Bronchial epithelial cell (primary cell): ENCODE measurements around the gene ARHGAP42. TPM values are rescaled to one million over a fixed set of nuclear protein-coding genes. Genes with fewer than 3 reads are reported as not detected.

Source experiments
- DNase-seq: peaks from one replicate; pipeline ENCODE4 v3.0.0-alpha.2; 2010; ENCODE audit warnings: low read depth
- FAIRE-seq: peaks from 2 replicates; lab custom pipeline; 2011; peaks lifted over from hg19 to GRCh38; lab: Jason Lieb, UNC
- H3K27me3 ChIP-seq: 2 replicates; pipeline ENCODE4 v1.5.1; 2011; ENCODE audit warnings: low read length; ENCODE audit not compliant: control insufficient read depth, insufficient read depth
- H3K36me3 ChIP-seq: 2 replicates; pipeline ENCODE4 v1.5.1; 2011; ENCODE audit warnings: low read length; ENCODE audit not compliant: control insufficient read depth, insufficient read depth
- H3K4me3 ChIP-seq: 2 replicates; pipeline ENCODE4 v1.5.1; 2011; ENCODE audit warnings: mild to moderate bottlenecking, low read depth, low read length, control low read depth
- total RNA-seq: library from RNA; depleted of rRNA; stranded (reverse); fragments of >200 nt; gene quantifications from 2 replicates; pipeline ENCODE4 v1.2.1, GENCODE V29; 2014
- TF ChIP-seq, protein P1 (sequence below): IDR thresholded peaks from 2 replicates; pipeline ENCODE4 v1.5.1; 2011; ENCODE audit warnings: mild to moderate bottlenecking, moderate library complexity, low read length, control low read depth, inconsistent platforms; ENCODE audit not compliant: insufficient read depth, severe bottlenecking

Gene ARHGAP42
- total RNA-seq, 1 donor from 2014 or later: 5.3 TPM

DNA sequence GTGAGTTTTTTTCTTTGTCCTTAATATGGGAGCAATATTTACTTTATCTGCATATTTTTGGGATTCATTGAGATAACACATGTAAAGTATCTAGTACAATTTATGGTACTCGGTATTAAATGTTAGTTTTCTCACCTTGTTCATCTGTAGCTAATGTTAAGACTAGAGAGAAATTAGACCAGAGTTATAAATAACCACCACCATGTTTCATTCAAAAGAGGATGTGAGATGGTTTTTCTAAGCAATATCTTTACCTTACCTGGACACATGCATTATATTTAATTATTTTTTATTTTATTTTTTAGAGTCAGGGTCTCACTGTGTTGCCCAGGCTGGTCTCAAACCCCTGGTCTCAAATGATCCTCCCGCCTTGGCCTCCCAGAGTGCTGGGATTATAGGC lies 18.4 kb downstream of the ARHGAP42 start:
- TF ChIP-seq, protein P1, sequence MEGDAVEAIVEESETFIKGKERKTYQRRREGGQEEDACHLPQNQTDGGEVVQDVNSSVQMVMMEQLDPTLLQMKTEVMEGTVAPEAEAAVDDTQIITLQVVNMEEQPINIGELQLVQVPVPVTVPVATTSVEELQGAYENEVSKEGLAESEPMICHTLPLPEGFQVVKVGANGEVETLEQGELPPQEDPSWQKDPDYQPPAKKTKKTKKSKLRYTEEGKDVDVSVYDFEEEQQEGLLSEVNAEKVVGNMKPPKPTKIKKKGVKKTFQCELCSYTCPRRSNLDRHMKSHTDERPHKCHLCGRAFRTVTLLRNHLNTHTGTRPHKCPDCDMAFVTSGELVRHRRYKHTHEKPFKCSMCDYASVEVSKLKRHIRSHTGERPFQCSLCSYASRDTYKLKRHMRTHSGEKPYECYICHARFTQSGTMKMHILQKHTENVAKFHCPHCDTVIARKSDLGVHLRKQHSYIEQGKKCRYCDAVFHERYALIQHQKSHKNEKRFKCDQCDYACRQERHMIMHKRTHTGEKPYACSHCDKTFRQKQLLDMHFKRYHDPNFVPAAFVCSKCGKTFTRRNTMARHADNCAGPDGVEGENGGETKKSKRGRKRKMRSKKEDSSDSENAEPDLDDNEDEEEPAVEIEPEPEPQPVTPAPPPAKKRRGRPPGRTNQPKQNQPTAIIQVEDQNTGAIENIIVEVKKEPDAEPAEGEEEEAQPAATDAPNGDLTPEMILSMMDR: no peak
- DNase-seq: no peak
- Histone ChIP-seq H3K36me3 (no peaks in the 10 kb centered on the region), H3K27me3 (no peaks in the 10 kb centered on the region), H3K4me3 (no peak overlapping the region)
- no peak for FAIRE-seq

DNA sequence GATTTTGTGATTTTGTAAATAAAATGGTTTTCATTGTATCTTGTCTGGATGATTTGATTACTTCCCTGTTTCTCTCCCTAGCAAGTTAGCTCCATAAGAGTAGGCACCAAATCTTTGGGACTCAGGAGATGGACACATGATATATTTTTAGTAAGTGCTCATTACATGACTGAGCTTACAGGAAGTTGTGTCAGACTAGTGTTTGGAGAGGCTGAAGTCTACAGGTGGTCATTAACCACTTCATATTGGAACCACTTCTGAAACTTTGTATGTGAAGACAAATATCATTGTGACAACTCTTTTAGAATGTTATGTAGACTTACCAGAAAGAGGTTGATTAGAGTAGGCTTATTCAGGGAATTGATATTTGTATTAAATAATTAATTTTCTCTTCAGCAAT lies 19.1 kb downstream of the ARHGAP42 start:
- DNase-seq (no peak), FAIRE-seq (no peak)
- Histone ChIP-seq H3K4me3 (no peak overlapping the region), H3K27me3 (no peaks in the 10 kb centered on the region), H3K36me3 (no peaks in the 10 kb centered on the region)
- TF ChIP-seq, protein P1: no peak

DNA sequence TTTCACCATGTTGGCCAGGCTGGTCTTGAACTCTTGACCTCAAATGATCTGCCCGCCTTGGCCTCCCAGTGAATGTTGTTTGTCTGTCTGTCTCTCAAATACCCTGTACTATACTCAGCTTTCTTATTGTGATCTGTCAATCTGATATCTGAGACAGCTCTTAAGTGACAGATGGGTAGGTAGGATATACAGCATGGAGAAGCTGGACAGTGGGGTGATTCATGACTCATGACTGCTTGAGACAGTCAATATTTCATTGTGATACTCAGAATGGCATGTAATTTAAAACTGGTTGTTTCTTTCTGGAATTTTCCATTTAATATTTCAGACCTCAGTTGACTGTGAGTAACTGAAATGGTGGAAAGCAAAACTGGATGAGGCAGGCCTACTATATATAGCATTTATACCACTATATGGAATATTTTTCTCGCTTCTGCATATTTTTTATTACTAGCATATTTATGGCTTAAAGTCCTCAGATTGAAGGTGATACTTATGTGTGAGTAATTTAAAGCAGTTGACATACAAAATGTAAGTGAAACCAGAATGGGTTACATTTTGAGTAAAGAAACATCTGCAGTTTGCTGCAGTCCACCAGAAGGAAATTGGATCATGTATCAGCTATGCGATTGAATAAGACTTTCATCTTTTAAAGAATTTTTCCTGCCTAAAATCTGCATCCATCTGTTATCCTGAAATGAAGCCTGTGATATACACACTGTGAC lies 22.3 kb downstream of the ARHGAP42 start:
- Histone ChIP-seq H3K27me3 (no peaks in the 10 kb centered on the region), H3K4me3 (no peak overlapping the region), H3K36me3 (no peaks in the 10 kb centered on the region)
- no peak for FAIRE-seq
- peak; percentile 37 for DNase-seq
- TF ChIP-seq, protein P1: no peak

DNA sequence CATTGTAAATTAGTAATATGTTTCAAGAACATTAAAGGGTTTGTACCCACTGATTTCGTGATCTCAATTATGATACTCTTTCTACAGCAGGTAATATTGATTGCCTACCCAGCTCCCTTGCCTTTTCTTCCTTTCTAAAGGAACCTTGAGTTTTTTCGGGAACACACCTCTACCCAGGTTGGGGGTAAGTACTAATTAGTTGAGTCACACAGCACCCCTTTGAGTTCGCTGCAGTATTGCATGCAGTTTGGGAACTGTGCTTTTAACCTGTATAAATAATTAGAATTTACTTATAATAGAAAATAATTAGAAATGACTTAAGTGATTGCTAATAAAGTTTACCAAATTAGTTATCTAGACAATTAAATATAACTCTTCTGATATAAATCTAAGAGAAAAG lies 24.9 kb downstream of the ARHGAP42 start:
- H3K27me3 ChIP-seq: no peaks in the 10 kb centered on the region
- H3K36me3 ChIP-seq: no peaks in the 10 kb centered on the region
- no peak for FAIRE-seq
- DNase-seq: no peak
- no peak overlapping the region for H3K4me3 ChIP-seq
- TF ChIP-seq, protein P1: no peak

DNA sequence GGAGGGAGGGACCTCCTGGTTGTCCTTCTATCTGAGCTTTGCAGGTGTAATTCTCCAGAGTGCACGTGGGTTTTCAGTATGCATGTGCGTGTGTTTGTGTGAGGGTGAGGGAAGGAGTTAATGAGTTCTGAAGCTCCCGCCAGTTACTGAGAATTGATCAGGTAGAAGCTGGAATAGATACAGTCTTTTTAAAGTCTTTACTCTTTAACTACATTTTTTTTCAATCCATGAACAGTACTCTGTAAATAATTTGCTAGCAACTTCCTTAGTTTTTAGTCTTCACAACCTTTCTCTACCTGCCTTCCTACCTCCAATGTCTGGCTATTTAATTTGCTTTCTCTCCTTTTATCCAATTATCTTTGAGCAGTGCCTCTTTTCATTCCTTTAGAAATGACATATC lies 25.5 kb downstream of the ARHGAP42 start:
- no peak overlapping the region for H3K4me3 ChIP-seq
- DNase-seq: no peak
- TF ChIP-seq, protein P1: no peak
- FAIRE-seq: no peak
- no peaks in the 10 kb centered on the region for H3K36me3 ChIP-seq
- no peaks in the 10 kb centered on the region for H3K27me3 ChIP-seq
